Measurements from ENCODE around the gene TOMM20.
"Not testable (repeated sequence)": the region's sequence is repeated elsewhere in the genome, so short reads cannot be mapped to it uniquely, and the experiment has no call there.

TOMM20 gene

DNA sequence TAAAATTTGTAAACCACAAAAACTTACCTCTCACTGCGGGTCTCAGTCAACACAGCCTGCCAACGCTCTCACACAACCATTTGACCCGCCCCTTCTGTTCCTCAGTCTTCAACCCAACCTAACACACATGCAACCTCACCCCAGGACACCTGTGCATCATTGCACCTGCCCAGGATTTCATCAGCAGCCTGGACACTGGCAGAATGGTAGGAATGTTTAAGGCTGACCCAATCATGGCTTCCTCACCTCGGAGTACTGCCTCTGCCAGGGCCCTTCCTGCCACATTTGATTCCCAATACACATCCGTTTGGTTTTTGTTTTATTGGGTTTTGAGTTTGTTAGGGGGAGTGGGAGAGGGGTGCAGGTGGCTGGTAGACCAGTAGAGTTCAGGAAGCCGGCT is 40.7 kb downstream of the TOMM20 start:
- WGBS (ENCODE audit: insufficient coverage): 100% methylated on average over 4 of the region's 6 CpGs
- no peaks in the 10 kb centered on the region for H3K27me3 ChIP-seq (replicated peaks in 2 of 5; ENCODE audit: control insufficient read depth in 4 of 5, insufficient read depth in 5 of 5, low read length in 4 of 5)
- no peak overlapping the region for H3K4me3 ChIP-seq (ENCODE audit: control insufficient read depth in 1 of 7, extremely low read depth in 1 of 7, insufficient read depth in 4 of 7, low read depth in 2 of 7, low read length in 6 of 7)
- H3K27ac ChIP-seq (ENCODE audit: insufficient read depth in 1 of 2, low read depth in 1 of 2, low read length in 2 of 2, poor library complexity in 1 of 2, severe bottlenecking in 2 of 2): no peak overlapping the region
- ChIA-PET CTCF (interaction anchor here (0.8 to 1.3 kb wide), 2 partner anchors 8 to 582 kb away, joined by 3 to 4 read pairs; no protein-coding TSS in a partner anchor), POLR2A (interaction anchor here (0.6 kb wide), 1 partner anchor 19 kb away, joined by 7 read pairs; no protein-coding TSS in a partner anchor)
- no peak for DNase-seq
- peaks cover 0 to 38% (median 31%) of the 10 kb centered on the region in 4 experiments for H3K4me1 ChIP-seq (ENCODE audit: control extremely low read depth in 1 of 4, control insufficient read depth in 4 of 4, insufficient read depth in 4 of 4, low read length in 3 of 4)
- no peaks in the 10 kb centered on the region for H3K9me3 ChIP-seq (ENCODE audit: control extremely low read depth in 1 of 5, control insufficient read depth in 4 of 5, insufficient read depth in 2 of 5, low read depth in 1 of 5, low read length in 4 of 5)
- no peaks in the 10 kb centered on the region for H3K36me3 ChIP-seq (ENCODE audit: control insufficient read depth in 4 of 4, insufficient read depth in 4 of 4, low read length in 3 of 4)

DNA sequence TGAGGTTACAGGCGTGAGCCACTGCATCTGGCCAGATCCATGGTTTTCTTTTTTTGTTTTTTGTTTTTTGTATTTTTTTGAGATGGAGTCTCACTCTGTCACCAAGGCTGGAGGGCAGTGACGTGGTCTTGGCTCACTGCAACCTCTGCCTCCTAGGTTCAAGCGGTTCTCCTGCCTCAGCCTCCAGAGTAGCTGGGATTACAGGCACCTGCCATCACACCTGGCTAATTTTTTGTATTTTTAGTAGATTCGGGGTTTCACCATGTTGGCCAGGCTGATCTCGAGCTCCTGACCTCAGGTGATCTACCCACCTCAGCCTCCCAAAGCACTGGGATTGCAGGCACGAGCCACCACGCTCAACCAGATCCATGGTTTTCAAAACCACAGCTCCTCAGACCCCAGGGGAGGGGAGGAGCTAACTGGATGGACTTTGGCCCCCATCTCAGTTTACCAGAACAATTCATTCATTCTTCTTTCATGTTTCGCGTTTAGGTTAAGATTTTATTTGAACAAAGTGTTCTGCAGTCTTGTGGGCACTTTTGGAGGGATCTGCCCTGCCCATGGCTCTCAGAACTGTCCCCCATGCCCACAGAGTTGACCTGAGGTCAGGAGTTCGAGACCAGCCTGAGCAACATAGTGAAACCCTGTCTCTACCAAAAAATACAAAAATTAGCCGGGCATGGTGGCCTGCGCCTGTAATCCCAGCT is 43.1 kb downstream of the TOMM20 start:
- 100% methylated on average over 5 of the region's 12 CpGs for WGBS (ENCODE audit: insufficient coverage)
- H3K4me1 ChIP-seq (ENCODE audit: control extremely low read depth in 1 of 4, control insufficient read depth in 4 of 4, insufficient read depth in 4 of 4, low read length in 3 of 4): peaks cover 0 to 39% (median 32%) of the 10 kb centered on the region in 4 experiments
- CTCF ChIA-PET: interaction anchor here (0.6 to 4.1 kb wide), 5 partner anchors 12 to 475 kb away, joined by 3 to 25 read pairs (median 9); partner anchors contain the start of gene IRF2BP2

DNA sequence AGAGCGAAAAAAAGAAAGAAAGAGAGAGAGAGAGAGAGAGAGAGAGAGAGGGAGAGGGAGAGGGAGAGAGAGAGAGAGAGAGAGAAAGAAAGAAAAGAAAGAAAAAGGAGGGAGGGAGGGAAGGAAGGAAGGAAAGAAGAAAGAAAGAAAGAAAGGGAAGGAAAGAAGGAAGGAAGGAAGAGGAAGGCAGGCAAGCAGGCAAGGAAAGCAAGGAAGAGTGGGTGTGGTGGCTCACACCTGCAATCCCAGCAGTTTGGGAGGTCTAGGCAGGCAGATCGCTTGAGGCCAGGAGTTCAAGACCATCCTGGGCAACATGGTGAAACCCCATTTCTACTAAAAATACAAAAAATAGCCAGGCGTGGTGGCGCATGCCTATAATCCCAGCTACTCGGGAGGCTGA is 47.8 kb downstream of the TOMM20 start:
- H3K36me3 ChIP-seq (ENCODE audit: control insufficient read depth in 4 of 4, insufficient read depth in 4 of 4, low read length in 3 of 4); H3K27ac ChIP-seq (ENCODE audit: insufficient read depth in 1 of 2, low read depth in 1 of 2, low read length in 2 of 2, poor library complexity in 1 of 2, severe bottlenecking in 2 of 2); H3K9me3 ChIP-seq (ENCODE audit: control extremely low read depth in 1 of 5, control insufficient read depth in 4 of 5, insufficient read depth in 2 of 5, low read depth in 1 of 5, low read length in 4 of 5); DNase-seq; H3K4me3 ChIP-seq (ENCODE audit: control insufficient read depth in 1 of 7, extremely low read depth in 1 of 7, insufficient read depth in 4 of 7, low read depth in 2 of 7, low read length in 6 of 7); H3K27me3 ChIP-seq (replicated peaks in 2 of 5; ENCODE audit: control insufficient read depth in 4 of 5, insufficient read depth in 5 of 5, low read length in 4 of 5): not testable (repeated sequence)
- CTCF ChIA-PET: interaction anchor here (0.9 to 1.6 kb wide), 2 partner anchors 303 to 469 kb away, joined by 4 read pairs; no protein-coding TSS in a partner anchor
- 100% methylated on average over 1 of the region's 5 CpGs for WGBS (ENCODE audit: insufficient coverage)
- H3K4me1 ChIP-seq (ENCODE audit: control extremely low read depth in 1 of 4, control insufficient read depth in 4 of 4, insufficient read depth in 4 of 4, low read length in 3 of 4): peaks cover 0 to 58% (median 48%) of the 10 kb centered on the region in 4 experiments
- POLR2A ChIA-PET: interaction anchor here (0.6 kb wide), 1 partner anchor 357 kb away, joined by 3 read pairs; no protein-coding TSS in a partner anchor

More for the DNA sequence above, 43.1 kb downstream of the TOMM20 start:
- H3K4me3 ChIP-seq (ENCODE audit: control insufficient read depth in 1 of 7, extremely low read depth in 1 of 7, insufficient read depth in 4 of 7, low read depth in 2 of 7, low read length in 6 of 7): peak overlapping the region in 1 of 7 experiments; percentile 10
- H3K9me3 ChIP-seq (ENCODE audit: control extremely low read depth in 1 of 5, control insufficient read depth in 4 of 5, insufficient read depth in 2 of 5, low read depth in 1 of 5, low read length in 4 of 5); H3K27ac ChIP-seq (ENCODE audit: insufficient read depth in 1 of 2, low read depth in 1 of 2, low read length in 2 of 2, poor library complexity in 1 of 2, severe bottlenecking in 2 of 2); DNase-seq; H3K27me3 ChIP-seq (replicated peaks in 2 of 5; ENCODE audit: control insufficient read depth in 4 of 5, insufficient read depth in 5 of 5, low read length in 4 of 5); POLR2A ChIA-PET; H3K36me3 ChIP-seq (ENCODE audit: control insufficient read depth in 4 of 4, insufficient read depth in 4 of 4, low read length in 3 of 4): not testable (repeated sequence)

DNA sequence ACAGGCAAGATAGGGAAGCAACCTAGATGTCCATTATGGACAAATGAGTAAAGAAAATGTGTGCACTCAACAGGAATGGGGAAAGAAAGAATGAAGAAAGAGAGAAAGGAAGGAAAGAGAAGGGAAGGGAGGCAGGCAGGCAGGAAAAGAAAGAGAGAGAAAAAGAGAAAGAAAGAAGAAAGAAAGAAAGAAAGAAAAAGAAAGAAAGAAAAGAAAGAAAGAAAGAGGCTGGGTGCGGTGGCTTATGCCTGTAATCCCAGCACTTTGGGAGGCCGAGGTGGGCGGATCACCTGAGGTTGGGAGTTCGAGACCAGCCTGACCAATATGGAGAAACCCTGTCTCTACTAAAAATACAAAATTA is 48.4 kb downstream of the TOMM20 start:
- 100% methylated on average over 1 of the region's 4 CpGs for WGBS (ENCODE audit: insufficient coverage)
- H3K4me3 ChIP-seq (ENCODE audit: control insufficient read depth in 1 of 7, extremely low read depth in 1 of 7, insufficient read depth in 4 of 7, low read depth in 2 of 7, low read length in 6 of 7); H3K27me3 ChIP-seq (replicated peaks in 2 of 5; ENCODE audit: control insufficient read depth in 4 of 5, insufficient read depth in 5 of 5, low read length in 4 of 5); POLR2A ChIA-PET; H3K36me3 ChIP-seq (ENCODE audit: control insufficient read depth in 4 of 4, insufficient read depth in 4 of 4, low read length in 3 of 4); H3K9me3 ChIP-seq (ENCODE audit: control extremely low read depth in 1 of 5, control insufficient read depth in 4 of 5, insufficient read depth in 2 of 5, low read depth in 1 of 5, low read length in 4 of 5); DNase-seq; H3K27ac ChIP-seq (ENCODE audit: insufficient read depth in 1 of 2, low read depth in 1 of 2, low read length in 2 of 2, poor library complexity in 1 of 2, severe bottlenecking in 2 of 2): not testable (repeated sequence)
- CTCF ChIA-PET: interaction anchor here (0.9 to 1.8 kb wide), 3 partner anchors 15 to 477 kb away, joined by 3 to 5 read pairs (median 4); no protein-coding TSS in a partner anchor
- H3K4me1 ChIP-seq (ENCODE audit: control extremely low read depth in 1 of 4, control insufficient read depth in 4 of 4, insufficient read depth in 4 of 4, low read length in 3 of 4): peaks cover 0 to 63% (median 53%) of the 10 kb centered on the region in 4 experiments

DNA sequence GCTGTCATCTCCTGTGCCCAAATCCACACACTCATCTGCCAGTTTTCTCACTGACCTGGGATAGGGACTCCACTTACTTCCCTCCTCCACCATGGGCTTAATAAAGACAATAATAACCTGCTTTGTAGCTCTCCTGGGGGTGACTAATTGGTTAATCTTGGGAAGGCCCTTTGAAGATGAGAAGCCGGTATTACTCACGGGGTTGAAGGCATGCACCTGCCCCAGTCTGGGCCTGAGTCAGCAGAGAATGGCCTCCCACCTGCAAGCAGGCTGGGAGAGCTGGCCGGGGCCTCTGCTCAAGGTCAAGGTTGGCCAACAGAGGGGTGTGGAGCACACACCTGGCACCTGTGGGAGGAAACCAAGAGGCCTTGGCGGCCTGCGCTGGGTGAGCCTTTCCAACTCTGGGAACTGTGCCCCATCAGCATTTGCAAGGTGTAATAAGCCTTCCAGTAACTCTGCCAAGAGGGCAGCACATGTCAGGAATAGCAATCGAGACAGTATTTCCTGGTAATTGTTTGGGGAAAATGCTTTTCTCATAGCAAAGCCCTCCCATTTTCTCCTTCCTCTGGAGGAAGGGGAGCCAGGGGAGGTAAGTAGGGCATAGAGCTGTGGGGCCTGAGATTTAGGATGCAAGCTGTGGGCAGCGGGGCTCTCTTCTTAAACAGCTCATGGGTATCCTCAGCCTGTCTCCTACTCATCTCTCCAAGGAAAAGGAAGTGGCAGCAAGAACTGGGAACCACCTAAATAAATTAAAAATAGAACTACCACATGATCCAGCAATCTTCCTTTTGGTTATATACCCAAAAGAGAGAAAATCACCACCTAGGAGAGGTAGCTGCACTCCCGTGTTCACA is 49.0 kb downstream of the TOMM20 start:
- ChIA-PET POLR2A (no interaction called here), CTCF (interaction anchor here (0.9 to 1.8 kb wide), 4 partner anchors 15 to 476 kb away, joined by 3 to 5 read pairs (median 4); no protein-coding TSS in a partner anchor)
- H3K27ac ChIP-seq (ENCODE audit: insufficient read depth in 1 of 2, low read depth in 1 of 2, low read length in 2 of 2, poor library complexity in 1 of 2, severe bottlenecking in 2 of 2): no peak overlapping the region

DNA sequence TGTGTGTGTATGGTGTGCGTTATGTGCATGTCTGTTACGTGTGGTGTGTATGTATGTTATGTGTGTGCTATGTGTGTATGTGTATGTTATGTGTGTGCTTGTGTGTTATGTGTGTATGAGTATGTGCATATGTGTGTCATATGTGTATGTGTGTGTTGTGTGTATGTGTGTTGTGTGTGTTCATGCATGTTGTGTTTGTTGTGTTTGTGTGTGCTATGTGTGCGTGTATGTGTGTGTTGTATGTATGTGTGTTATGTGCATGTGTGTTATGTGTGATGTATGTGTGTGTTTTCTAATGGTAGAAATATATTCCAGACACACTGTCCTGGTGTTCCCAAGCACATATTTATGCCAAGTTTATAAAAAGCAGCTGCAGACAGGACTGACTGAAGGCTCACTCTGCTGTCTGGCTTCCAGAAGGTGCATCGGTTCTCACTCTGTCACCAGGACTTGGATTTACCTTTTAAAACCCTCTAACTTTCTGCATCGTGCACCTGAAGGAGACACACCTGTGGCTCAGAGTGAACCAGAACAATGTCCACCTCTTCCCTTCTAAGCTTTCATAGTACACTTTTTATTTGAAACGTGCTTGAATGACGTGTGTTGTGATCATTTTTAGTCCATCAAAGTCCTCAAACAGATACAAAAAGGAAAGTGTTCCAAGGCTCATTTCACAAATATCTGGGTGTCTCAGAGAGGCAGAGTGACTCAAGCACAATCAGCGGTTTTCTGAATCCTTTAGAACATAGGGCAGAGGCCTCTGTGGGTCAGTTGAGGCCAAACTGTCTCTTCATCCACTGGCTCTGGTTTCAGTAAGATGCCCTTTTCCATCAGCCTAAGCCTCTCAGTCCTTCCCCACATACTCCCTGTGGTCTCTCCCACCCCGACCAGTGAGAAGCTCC is 49.9 kb downstream of the TOMM20 start:
- no peak for DNase-seq
- Histone ChIP-seq H3K4me3 (ENCODE audit: control insufficient read depth in 1 of 7, extremely low read depth in 1 of 7, insufficient read depth in 4 of 7, low read depth in 2 of 7, low read length in 6 of 7) (no peak overlapping the region), H3K27ac (ENCODE audit: insufficient read depth in 1 of 2, low read depth in 1 of 2, low read length in 2 of 2, poor library complexity in 1 of 2, severe bottlenecking in 2 of 2) (no peak overlapping the region), H3K27me3 (replicated peaks in 2 of 5; ENCODE audit: control insufficient read depth in 4 of 5, insufficient read depth in 5 of 5, low read length in 4 of 5) (no peaks in the 10 kb centered on the region), H3K9me3 (ENCODE audit: control extremely low read depth in 1 of 5, control insufficient read depth in 4 of 5, insufficient read depth in 2 of 5, low read depth in 1 of 5, low read length in 4 of 5) (no peaks in the 10 kb centered on the region), H3K36me3 (ENCODE audit: control insufficient read depth in 4 of 4, insufficient read depth in 4 of 4, low read length in 3 of 4) (no peaks in the 10 kb centered on the region), H3K4me1 (ENCODE audit: control extremely low read depth in 1 of 4, control insufficient read depth in 4 of 4, insufficient read depth in 4 of 4, low read length in 3 of 4) (peaks cover 8 to 69% (median 61%) of the 10 kb centered on the region in 4 experiments)
- 75% methylated on average over 5 of the region's 9 CpGs for WGBS (ENCODE audit: insufficient coverage)
- CTCF ChIA-PET: interaction anchor here (0.9 to 1.8 kb wide), 2 partner anchors 14 to 118 kb away, joined by 3 to 5 read pairs; no protein-coding TSS in a partner anchor
- POLR2A ChIA-PET: no interaction called here

More for the DNA sequence above, 49.0 kb downstream of the TOMM20 start:
- no peak overlapping the region for H3K4me3 ChIP-seq (ENCODE audit: control insufficient read depth in 1 of 7, extremely low read depth in 1 of 7, insufficient read depth in 4 of 7, low read depth in 2 of 7, low read length in 6 of 7)
- WGBS (ENCODE audit: insufficient coverage): 87% methylated on average over 6 of the region's 8 CpGs
- peaks cover 3 to 65% (median 59%) of the 10 kb centered on the region in 4 experiments for H3K4me1 ChIP-seq (ENCODE audit: control extremely low read depth in 1 of 4, control insufficient read depth in 4 of 4, insufficient read depth in 4 of 4, low read length in 3 of 4)
- no peaks in the 10 kb centered on the region for H3K27me3 ChIP-seq (replicated peaks in 2 of 5; ENCODE audit: control insufficient read depth in 4 of 5, insufficient read depth in 5 of 5, low read length in 4 of 5)
- no peaks in the 10 kb centered on the region for H3K9me3 ChIP-seq (ENCODE audit: control extremely low read depth in 1 of 5, control insufficient read depth in 4 of 5, insufficient read depth in 2 of 5, low read depth in 1 of 5, low read length in 4 of 5)
- DNase-seq: no peak
- no peaks in the 10 kb centered on the region for H3K36me3 ChIP-seq (ENCODE audit: control insufficient read depth in 4 of 4, insufficient read depth in 4 of 4, low read length in 3 of 4)

Data from common myeloid progenitor, CD34-positive (primary cell).